ENCODE measurements around the gene NPSR1. TPM values are rescaled to one million over a fixed set of nuclear protein-coding genes. Genes with fewer than 3 reads are reported as not detected.

NPSR1 gene
- total RNA-seq, 1 experiment from 2014 or later = not detected

- no TSS peak for BruUV-seq (replicated peaks)
- no peak overlapping the region for H3K27ac Mint-ChIP-seq (ENCODE audit: low read depth, unreplicated experiment)
These were observed 89.3 kb downstream of the NPSR1 start for GRCh38 chr7:34747176-34747781.

GRCh38 chr7:34747867-34748727 lies 90.1 kb downstream of the NPSR1 start:
- ChIA-PET CTCF (interaction anchor here (0.7 to 1.0 kb wide), 2 partner anchors 10 to 92 kb away, joined by 3 read pairs; no protein-coding TSS in a partner anchor), POLR2A (no interaction called here)
- peak; percentile 85 for DNase-seq (ENCODE audit: unreplicated experiment)
- Mint-ChIP-seq H3K36me3 (ENCODE audit: insufficient read depth, unreplicated experiment) (no peaks in the 10 kb centered on the region), H3K27ac (ENCODE audit: low read depth, unreplicated experiment) (peak overlapping the region; percentile 74), H3K27me3 (ENCODE audit: insufficient read depth, unreplicated experiment) (no peaks in the 10 kb centered on the region), H3K4me3 (ENCODE audit: unreplicated experiment) (no peak overlapping the region), H3K9me3 (ENCODE audit: unreplicated experiment) (peaks cover 6% of the 10 kb centered on the region), H3K4me1 (ENCODE audit: insufficient read depth, unreplicated experiment) (peaks cover 7% of the 10 kb centered on the region)
- TF ChIP-seq CTCF (IDR thresholded peaks at IDR 0.05; ENCODE audit: unreplicated experiment) = no peak
- intact Hi-C loops (cut with micrococcal nuclease) = no loop called here
- BruUV-seq (replicated peaks) = no TSS peak

More at GRCh38 chr7:34747176-34747781, 89.3 kb downstream of the NPSR1 start:
- intact Hi-C loops (cut with micrococcal nuclease) = no loop called here
- TF ChIP-seq CTCF (IDR thresholded peaks at IDR 0.05; ENCODE audit: unreplicated experiment) = no peak
- H3K27me3 Mint-ChIP-seq (ENCODE audit: insufficient read depth, unreplicated experiment) = no peaks in the 10 kb centered on the region
- H3K4me1 Mint-ChIP-seq (ENCODE audit: insufficient read depth, unreplicated experiment) = peaks cover 7% of the 10 kb centered on the region
- no peak for DNase-seq (ENCODE audit: unreplicated experiment)
- H3K9me3 Mint-ChIP-seq (ENCODE audit: unreplicated experiment) = peaks cover 9% of the 10 kb centered on the region
- H3K4me3 Mint-ChIP-seq (ENCODE audit: unreplicated experiment) = no peak overlapping the region
- POLR2A ChIA-PET = no interaction called here
- CTCF ChIA-PET = interaction anchor here (0.6 kb wide), 1 partner anchor 73 kb away, joined by 3 read pairs; no protein-coding TSS in a partner anchor
- H3K36me3 Mint-ChIP-seq (ENCODE audit: insufficient read depth, unreplicated experiment) = no peaks in the 10 kb centered on the region

GRCh38 chr7:34748728-34749089 lies 90.7 kb downstream of the NPSR1 start:
- no TSS peak for BruUV-seq (replicated peaks)
- no peak for TF ChIP-seq CTCF (IDR thresholded peaks at IDR 0.05; ENCODE audit: unreplicated experiment)
- no peaks in the 10 kb centered on the region for H3K9me3 Mint-ChIP-seq (ENCODE audit: unreplicated experiment)
- ChIA-PET CTCF (interaction anchor here (0.6 to 1.0 kb wide), 2 partner anchors 10 to 1642 kb away, joined by 3 read pairs; no protein-coding TSS in a partner anchor), POLR2A (no interaction called here)
- no peaks in the 10 kb centered on the region for H3K27me3 Mint-ChIP-seq (ENCODE audit: insufficient read depth, unreplicated experiment)
- H3K27ac Mint-ChIP-seq (ENCODE audit: low read depth, unreplicated experiment) = peak overlapping the region; percentile 74
- H3K4me1 Mint-ChIP-seq (ENCODE audit: insufficient read depth, unreplicated experiment) = peaks cover 7% of the 10 kb centered on the region
- intact Hi-C loops (cut with micrococcal nuclease) = no loop called here
- H3K36me3 Mint-ChIP-seq (ENCODE audit: insufficient read depth, unreplicated experiment) = peaks cover 5% of the 10 kb centered on the region
- H3K4me3 Mint-ChIP-seq (ENCODE audit: unreplicated experiment) = no peak overlapping the region
- DNase-seq (ENCODE audit: unreplicated experiment) = no peak

- ChIA-PET CTCF (interaction anchor here (0.6 to 1.0 kb wide), 2 partner anchors 11 to 788 kb away, joined by 3 to 5 read pairs; no protein-coding TSS in a partner anchor), POLR2A (no interaction called here)
- DNase-seq (ENCODE audit: unreplicated experiment) = no peak
- Mint-ChIP-seq H3K27ac (ENCODE audit: low read depth, unreplicated experiment) (no peak overlapping the region), H3K9me3 (ENCODE audit: unreplicated experiment) (no peaks in the 10 kb centered on the region), H3K4me3 (ENCODE audit: unreplicated experiment) (no peak overlapping the region), H3K4me1 (ENCODE audit: insufficient read depth, unreplicated experiment) (peaks cover 7% of the 10 kb centered on the region), H3K36me3 (ENCODE audit: insufficient read depth, unreplicated experiment) (peaks cover 6% of the 10 kb centered on the region), H3K27me3 (ENCODE audit: insufficient read depth, unreplicated experiment) (no peaks in the 10 kb centered on the region)
- no TSS peak for BruUV-seq (replicated peaks)
- intact Hi-C loops (cut with micrococcal nuclease) = no loop called here
- TF ChIP-seq CTCF (IDR thresholded peaks at IDR 0.05; ENCODE audit: unreplicated experiment) = no peak
These were observed 91.4 kb downstream of the NPSR1 start for GRCh38 chr7:34749446-34749845.
